HepG2 (cell line): Measurements from ENCODE around the gene SCUBE1. TPM values are rescaled to one million over a fixed set of nuclear protein-coding genes. Genes with fewer than 3 reads are reported as not detected.

Source experiments
- CEBPG ChIP-seq: IDR thresholded peaks from 2 replicates; pipeline ENCODE4 v1.6.1; 2016
- CREB3 ChIP-seq: sonication (generic); formaldehyde crosslinking; IDR thresholded peaks from 2 replicates; pipeline ENCODE4 v1.5.0; 2020; ENCODE audit warnings: missing genetic modification reagents
- FLYWCH1 ChIP-seq: sonication (generic); formaldehyde crosslinking; IDR thresholded peaks from 2 replicates; pipeline ENCODE4 v1.8.1; 2023; ENCODE audit warnings: mild to moderate bottlenecking, missing genetic modification reagents
- FOSL1 ChIP-seq: sonication (generic); formaldehyde crosslinking; IDR thresholded peaks from 2 replicates; pipeline ENCODE4 v1.9.0; 2021; ENCODE audit warnings: missing genetic modification reagents, borderline replicate concordance
- HMG20B ChIP-seq: conservative IDR thresholded peaks from 2 replicates; pipeline ENCODE4 v1.6.1; 2016; ENCODE audit warnings: missing genetic modification reagents, missing compliant biosample characterization
- JUN ChIP-seq: sonication (generic); formaldehyde crosslinking; IDR thresholded peaks from 2 replicates; pipeline ENCODE4 v1.4.0; 2020; ENCODE audit warnings: mild to moderate bottlenecking, missing genetic modification reagents
- KMT2A ChIP-seq: sonication (generic); formaldehyde crosslinking; IDR thresholded peaks from 2 replicates; pipeline ENCODE4 v1.4.0; 2020; ENCODE audit warnings: missing genetic modification reagents
- POGZ ChIP-seq: sonication (generic); formaldehyde crosslinking; IDR thresholded peaks from 2 replicates; pipeline ENCODE4 v1.4.0; 2020; ENCODE audit warnings: mild to moderate bottlenecking, missing genetic modification reagents
- REXO4 ChIP-seq: sonication (generic); formaldehyde crosslinking; IDR thresholded peaks from 2 replicates; pipeline ENCODE4 v1.8.0; 2022; ENCODE audit warnings: missing genetic modification reagents, mild to moderate bottlenecking, borderline replicate concordance
- RXRB ChIP-seq: IDR thresholded peaks from 2 replicates; pipeline ENCODE4 v1.6.1; 2016; ENCODE audit warnings: borderline replicate concordance, missing genetic modification reagents, missing compliant biosample characterization
- SNRNP70 ChIP-seq: fragments of 200-400 bp; formaldehyde crosslinking; IDR thresholded peaks from 2 replicates; pipeline ENCODE4 v1.6.1; 2017; ENCODE audit warnings: mild to moderate bottlenecking, low read depth, low read length, moderate library complexity
- SP1 ChIP-seq, 2 experiments: fragments of 450-650 bp in 1 of 2; sonication (generic) in 1 of 2; formaldehyde crosslinking in 1 of 2; IDR thresholded peaks; 2 replicates each; pipeline versions ENCODE4 v1.4.0 to v1.6.1; 2016 to 2020; ENCODE audit warnings: missing genetic modification reagents in 1 of 2
- TCF7L2 ChIP-seq: IDR thresholded peaks from 2 replicates; pipeline ENCODE4 v1.6.1; 2011; ENCODE audit warnings: mild to moderate bottlenecking, low read depth, low read length, moderate library complexity
- TSC22D2 ChIP-seq: sonication (generic); formaldehyde crosslinking; IDR thresholded peaks from 2 replicates; pipeline ENCODE4 v1.5.1; 2020; ENCODE audit warnings: missing genetic modification reagents, mild to moderate bottlenecking, borderline replicate concordance
- ZBTB7A ChIP-seq: sonication (generic); formaldehyde crosslinking; IDR thresholded peaks from 2 replicates; pipeline ENCODE4 v1.8.0; 2022; ENCODE audit warnings: mild to moderate bottlenecking, missing genetic modification reagents
- ZBTB8A ChIP-seq: sonication (generic); formaldehyde crosslinking; IDR thresholded peaks from 2 replicates; pipeline ENCODE4 v1.4.0; 2020; ENCODE audit warnings: mild to moderate bottlenecking, low read depth, missing genetic modification reagents, borderline replicate concordance
- ZNF207 ChIP-seq: fragments of 450-650 bp; IDR thresholded peaks from 2 replicates; pipeline ENCODE4 v1.6.1; 2016; ENCODE audit warnings: antibody characterized with exemption, borderline replicate concordance
- ZNF263 ChIP-seq: sonication (generic); formaldehyde crosslinking; IDR thresholded peaks from 2 replicates; pipeline ENCODE4 v1.4.0; 2020; ENCODE audit warnings: missing genetic modification reagents
- ZNF317 ChIP-seq: sonication (generic); formaldehyde crosslinking; IDR thresholded peaks from 2 replicates; pipeline ENCODE4 v1.5.0; 2020; ENCODE audit warnings: mild to moderate bottlenecking, missing genetic modification reagents
- ZNF34 ChIP-seq: sonication (generic); formaldehyde crosslinking; IDR thresholded peaks from 2 replicates; pipeline ENCODE4 v1.4.0; 2020; ENCODE audit warnings: mild to moderate bottlenecking, missing genetic modification reagents, borderline replicate concordance
- ZNF503 ChIP-seq: sonication (generic); formaldehyde crosslinking; IDR thresholded peaks from 2 replicates; pipeline ENCODE4 v1.4.0; 2020; ENCODE audit warnings: missing genetic modification reagents
- ZNF563 ChIP-seq: sonication (generic); formaldehyde crosslinking; IDR thresholded peaks from 2 replicates; pipeline ENCODE4 v1.8.0; 2022; ENCODE audit warnings: mild to moderate bottlenecking, moderate library complexity, missing genetic modification reagents
- ZNF850 ChIP-seq: sonication (generic); formaldehyde crosslinking; conservative IDR thresholded peaks from 2 replicates; pipeline ENCODE4 v1.9.0; 2021; ENCODE audit warnings: mild to moderate bottlenecking, missing genetic modification reagents
- polyA plus RNA-seq, 8 experiments: library from polyadenylated mRNA; depleted of rRNA in 3 of 8; stranded (reverse) in 7 of 8; unstranded in 1 of 8; fragments of >200 nt; fragmentation: Illumina TruSeq in 4 of 8; extraction: Trizol in 4 of 8; gene quantifications; 2 replicates each; pipeline versions ENCODE4 v1.2.1 to v1.2.3, GENCODE V29; 2011 to 2016; ENCODE audit warnings: low read depth in 4 of 8, missing spikeins in 1 of 8, mixed read lengths in 1 of 8; ENCODE audit not compliant: insufficient read depth in 1 of 8
- total RNA-seq, 5 experiments: library from RNA; depleted of rRNA; stranded (reverse); fragments of >200 nt; fragmentation: Illumina TruSeq; extraction: Trizol; gene quantifications; 2 replicates each; pipeline ENCODE4 v1.2.3, GENCODE V29; 2016; ENCODE audit warnings: low read depth in 1 of 5
- TF ChIP-seq, protein P1 (sequence below): sonication (generic); formaldehyde crosslinking; IDR thresholded peaks from 2 replicates; pipeline ENCODE4 v1.4.0; 2020; ENCODE audit warnings: missing genetic modification reagents
- TF ChIP-seq, protein P2 (sequence below): sonication (generic); formaldehyde crosslinking; IDR thresholded peaks from 2 replicates; pipeline ENCODE4 v1.4.0; 2020; ENCODE audit warnings: missing genetic modification reagents
- TF ChIP-seq, protein P3 (sequence below): sonication (generic); formaldehyde crosslinking; IDR thresholded peaks from 2 replicates; pipeline ENCODE4 v1.4.0; 2020; ENCODE audit warnings: missing genetic modification reagents, borderline replicate concordance

The SCUBE1 gene
- total and polyA plus RNA-seq, 2 of the 13 experiments (the other 11 are each of a cell fraction or from before 2014, with no cell fraction given) = under 0.01 to 0.05 TPM

DNA sequence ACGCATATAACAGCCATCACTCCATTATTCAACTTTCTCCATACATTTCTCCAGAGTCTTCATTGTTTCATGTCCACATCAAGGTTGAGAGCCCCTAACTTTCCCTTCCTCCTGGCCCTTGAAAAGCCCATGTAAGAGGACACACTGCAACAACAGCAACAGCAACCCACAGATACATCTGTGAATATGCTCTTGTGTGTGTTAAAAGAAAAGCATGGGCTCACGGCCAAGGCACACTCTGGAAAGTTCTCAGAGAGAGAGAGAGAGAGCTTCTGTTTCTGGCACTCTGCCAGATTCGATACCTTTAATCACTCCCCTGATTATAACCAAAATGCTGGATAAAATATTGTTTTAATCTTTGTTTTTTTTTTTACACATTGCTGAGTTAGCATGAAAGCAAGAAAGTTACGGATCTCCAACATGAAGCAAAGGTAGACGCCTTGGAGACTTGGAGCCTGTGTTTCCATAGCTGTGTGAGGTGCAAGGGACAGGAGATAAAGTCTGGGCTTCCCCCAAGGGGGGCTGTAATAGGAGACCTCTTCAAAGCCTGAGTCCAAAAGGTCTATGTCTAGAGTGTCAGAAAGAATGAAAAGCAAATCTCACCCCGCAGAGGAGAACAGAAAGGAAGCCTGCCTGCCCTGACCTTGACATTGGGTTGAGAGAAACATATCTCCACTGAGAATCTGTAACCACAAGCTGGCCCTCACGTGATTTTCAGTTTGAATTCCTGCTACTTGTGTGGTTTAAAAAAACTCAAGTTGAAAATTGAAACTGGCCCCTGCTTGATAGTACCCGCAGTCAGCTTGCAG lies 34.9 kb upstream of the SCUBE1 start (continued):
- TF ChIP-seq JUN (CRISPR knock-in tag) (no peak), SP1 (IDR thresholded peaks at IDR 0.05) (no peak), SP1 (CRISPR knock-in tag; IDR thresholded peaks at IDR 0.05) (no peak), KMT2A (CRISPR knock-in tag) (no peak), CEBPG (no peak; the same call in 1 of the 2 replicates), FLYWCH1 (CRISPR knock-in tag) (no peak), REXO4 (CRISPR knock-in tag) (no peak), ZNF207 (no peak), ZNF503 (peak; percentile 69), SNRNP70 (no peak), POGZ (CRISPR knock-in tag) (no peak), CREB3 (CRISPR knock-in tag) (no peak), RXRB (CRISPR knock-in tag) (peak; percentile 84), ZNF34 (CRISPR knock-in tag) (no peak), ZBTB8A (CRISPR knock-in tag) (no peak), ZNF850 (no peak), FOSL1 (CRISPR knock-in tag) (no peak), ZNF263 (no peak), ZNF317 (CRISPR knock-in tag) (no peak), ZBTB7A (CRISPR knock-in tag) (no peak), TSC22D2 (no peak), TCF7L2 (peak; percentile 59), ZNF563 (CRISPR knock-in tag) (no peak), HMG20B (CRISPR knock-in tag) (peak; percentile 34; the same call in 1 of the 2 replicates)
- TF ChIP-seq, protein P1, sequence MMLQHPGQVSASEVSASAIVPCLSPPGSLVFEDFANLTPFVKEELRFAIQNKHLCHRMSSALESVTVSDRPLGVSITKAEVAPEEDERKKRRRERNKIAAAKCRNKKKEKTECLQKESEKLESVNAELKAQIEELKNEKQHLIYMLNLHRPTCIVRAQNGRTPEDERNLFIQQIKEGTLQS = no peak
- TF ChIP-seq, protein P2, sequence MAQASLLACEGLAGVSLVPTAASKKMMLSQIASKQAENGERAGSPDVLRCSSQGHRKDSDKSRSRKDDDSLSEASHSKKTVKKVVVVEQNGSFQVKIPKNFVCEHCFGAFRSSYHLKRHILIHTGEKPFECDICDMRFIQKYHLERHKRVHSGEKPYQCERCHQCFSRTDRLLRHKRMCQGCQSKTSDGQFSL (CRISPR knock-in tag) = no peak
- TF ChIP-seq, protein P3, sequence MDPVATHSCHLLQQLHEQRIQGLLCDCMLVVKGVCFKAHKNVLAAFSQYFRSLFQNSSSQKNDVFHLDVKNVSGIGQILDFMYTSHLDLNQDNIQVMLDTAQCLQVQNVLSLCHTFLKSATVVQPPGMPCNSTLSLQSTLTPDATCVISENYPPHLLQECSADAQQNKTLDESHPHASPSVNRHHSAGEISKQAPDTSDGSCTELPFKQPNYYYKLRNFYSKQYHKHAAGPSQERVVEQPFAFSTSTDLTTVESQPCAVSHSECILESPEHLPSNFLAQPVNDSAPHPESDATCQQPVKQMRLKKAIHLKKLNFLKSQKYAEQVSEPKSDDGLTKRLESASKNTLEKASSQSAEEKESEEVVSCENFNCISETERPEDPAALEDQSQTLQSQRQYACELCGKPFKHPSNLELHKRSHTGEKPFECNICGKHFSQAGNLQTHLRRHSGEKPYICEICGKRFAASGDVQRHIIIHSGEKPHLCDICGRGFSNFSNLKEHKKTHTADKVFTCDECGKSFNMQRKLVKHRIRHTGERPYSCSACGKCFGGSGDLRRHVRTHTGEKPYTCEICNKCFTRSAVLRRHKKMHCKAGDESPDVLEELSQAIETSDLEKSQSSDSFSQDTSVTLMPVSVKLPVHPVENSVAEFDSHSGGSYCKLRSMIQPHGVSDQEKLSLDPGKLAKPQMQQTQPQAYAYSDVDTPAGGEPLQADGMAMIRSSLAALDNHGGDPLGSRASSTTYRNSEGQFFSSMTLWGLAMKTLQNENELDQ (CRISPR knock-in tag) = no peak
